HEK293T (cell line): ENCODE measurements around the gene NOD1.

Source experiments
- CTCF ChIA-PET: fragments of 350-600 bp; formaldehyde crosslinking; extraction: SDS; loops from one replicate; lab custom pipeline; 2021; ENCODE audit warnings: antibody characterized with exemption, inconsistent platforms; lab: Yijun Ruan, JAX
- POLR2A ChIA-PET: fragments of 350-600 bp; formaldehyde crosslinking; extraction: SDS; loops from one replicate; lab custom pipeline; 2020; ENCODE audit warnings: antibody characterized with exemption, inconsistent platforms; lab: Yijun Ruan, JAX
- DNase-seq: peaks from one replicate; pipeline ENCODE4 v3.0.0; 2012; ENCODE audit warnings: mixed read lengths; ENCODE audit errors: extremely low spot score
- ARNT ChIP-seq: fragments of 450-650 bp; IDR thresholded peaks from 2 replicates; pipeline ENCODE4 v1.6.1; 2017; ENCODE audit warnings: mild to moderate bottlenecking
- BHLHE40 ChIP-seq: fragments of 450-650 bp; IDR thresholded peaks from 2 replicates; pipeline ENCODE4 v1.6.1; 2016; ENCODE audit warnings: mild to moderate bottlenecking, moderate library complexity, borderline replicate concordance
- CTBP1 ChIP-seq: fragments of 450-650 bp; IDR thresholded peaks from 2 replicates; pipeline ENCODE4 v1.6.1; 2016; ENCODE audit warnings: borderline replicate concordance
- ELF4 ChIP-seq: fragments of 450-650 bp; IDR thresholded peaks from 2 replicates; pipeline ENCODE4 v1.6.1; 2017; ENCODE audit warnings: antibody characterized with exemption
- FOXA1 ChIP-seq: fragments of 450-650 bp; IDR thresholded peaks from 2 replicates; pipeline ENCODE4 v1.6.1; 2016; ENCODE audit warnings: mild to moderate bottlenecking
- FOXK2 ChIP-seq: fragments of 450-650 bp; IDR thresholded peaks from 2 replicates; pipeline ENCODE4 v1.6.1; 2016; ENCODE audit warnings: mild to moderate bottlenecking
- FOXM1 ChIP-seq: fragments of 450-650 bp; IDR thresholded peaks from 2 replicates; pipeline ENCODE4 v1.6.1; 2017; ENCODE audit warnings: mild to moderate bottlenecking, borderline replicate concordance
- HDGF ChIP-seq: fragments of 450-650 bp; IDR thresholded peaks from 2 replicates; pipeline ENCODE4 v1.6.1; 2017; ENCODE audit warnings: antibody characterized with exemption, borderline replicate concordance
- L3MBTL2 ChIP-seq: fragments of 450-650 bp; conservative IDR thresholded peaks from 2 replicates; pipeline ENCODE4 v1.6.1; 2016; ENCODE audit warnings: mild to moderate bottlenecking
- LEF1 ChIP-seq: fragments of 450-650 bp; IDR thresholded peaks from 2 replicates; pipeline ENCODE4 v1.6.1; 2017; ENCODE audit warnings: mild to moderate bottlenecking, borderline replicate concordance
- NFRKB ChIP-seq: fragments of 450-650 bp; IDR thresholded peaks from 2 replicates; pipeline ENCODE4 v1.6.1; 2016; ENCODE audit warnings: mild to moderate bottlenecking, moderate library complexity
- SP1 ChIP-seq: fragments of 450-650 bp; IDR thresholded peaks from 2 replicates; pipeline ENCODE4 v1.6.1; 2017
- SUZ12 ChIP-seq: fragments of 450-650 bp; IDR thresholded peaks from 2 replicates; pipeline ENCODE4 v1.6.1; 2016; ENCODE audit warnings: mild to moderate bottlenecking
- TARDBP ChIP-seq: fragments of 450-650 bp; IDR thresholded peaks from 2 replicates; pipeline ENCODE4 v1.6.1; 2016
- ZNF384 ChIP-seq: fragments of 450-650 bp; IDR thresholded peaks from 2 replicates; pipeline ENCODE4 v1.6.1; 2016
- TF ChIP-seq, protein P1 (sequence below): fragments of 450-650 bp; IDR thresholded peaks from 2 replicates; pipeline ENCODE4 v1.6.1; 2016

NOD1 gene

GRCh38 chr7:30522159-30522558 is 43.6 kb upstream of the NOD1 start:
- ChIA-PET CTCF (interaction anchor here (0.6 kb wide), 1 partner anchor 880 kb away, joined by 3 read pairs; no protein-coding TSS in a partner anchor), POLR2A (no interaction called here)
- TF ChIP-seq SP1, result no peak
- no peak for TF ChIP-seq TARDBP
- no peak for TF ChIP-seq L3MBTL2
- TF ChIP-seq, protein P1, sequence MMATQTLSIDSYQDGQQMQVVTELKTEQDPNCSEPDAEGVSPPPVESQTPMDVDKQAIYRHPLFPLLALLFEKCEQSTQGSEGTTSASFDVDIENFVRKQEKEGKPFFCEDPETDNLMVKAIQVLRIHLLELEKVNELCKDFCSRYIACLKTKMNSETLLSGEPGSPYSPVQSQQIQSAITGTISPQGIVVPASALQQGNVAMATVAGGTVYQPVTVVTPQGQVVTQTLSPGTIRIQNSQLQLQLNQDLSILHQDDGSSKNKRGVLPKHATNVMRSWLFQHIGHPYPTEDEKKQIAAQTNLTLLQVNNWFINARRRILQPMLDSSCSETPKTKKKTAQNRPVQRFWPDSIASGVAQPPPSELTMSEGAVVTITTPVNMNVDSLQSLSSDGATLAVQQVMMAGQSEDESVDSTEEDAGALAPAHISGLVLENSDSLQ, result no peak
- no peak for TF ChIP-seq HDGF
- no peak for TF ChIP-seq FOXK2
- TF ChIP-seq ELF4, result no peak
- no peak for TF ChIP-seq NFRKB
- DNase-seq, result no peak

GRCh38 chr7:30521532-30521931 is 42.9 kb upstream of the NOD1 start:
- CTCF ChIA-PET, result no interaction called here
- no peak for DNase-seq
- TF ChIP-seq HDGF, result no peak
- TF ChIP-seq, protein P1, result no peak
- TF ChIP-seq NFRKB, result no peak
- no peak for TF ChIP-seq TARDBP
- no peak for TF ChIP-seq SP1
- no peak for TF ChIP-seq SUZ12
- no peak for TF ChIP-seq ZNF384
- no peak for TF ChIP-seq FOXA1
- TF ChIP-seq BHLHE40, result no peak
- TF ChIP-seq ARNT, result no peak
- no peak for TF ChIP-seq FOXM1
- no peak for TF ChIP-seq FOXK2
- no peak for TF ChIP-seq L3MBTL2
- no peak for TF ChIP-seq LEF1
- no peak for TF ChIP-seq CTBP1
- TF ChIP-seq ELF4, result no peak

GRCh38 chr7:30519122-30519521 is 40.5 kb upstream of the NOD1 start:
- no peak for DNase-seq
- ChIA-PET POLR2A (no interaction called here), CTCF (no interaction called here)
- TF ChIP-seq, protein P1, result no peak
- TF ChIP-seq FOXM1 (no peak), L3MBTL2 (no peak), ZNF384 (no peak), BHLHE40 (no peak), LEF1 (no peak), TARDBP (no peak), HDGF (no peak), NFRKB (no peak)

More at GRCh38 chr7:30521532-30521931, 42.9 kb upstream of the NOD1 start:
- POLR2A ChIA-PET, result no interaction called here

DNA sequence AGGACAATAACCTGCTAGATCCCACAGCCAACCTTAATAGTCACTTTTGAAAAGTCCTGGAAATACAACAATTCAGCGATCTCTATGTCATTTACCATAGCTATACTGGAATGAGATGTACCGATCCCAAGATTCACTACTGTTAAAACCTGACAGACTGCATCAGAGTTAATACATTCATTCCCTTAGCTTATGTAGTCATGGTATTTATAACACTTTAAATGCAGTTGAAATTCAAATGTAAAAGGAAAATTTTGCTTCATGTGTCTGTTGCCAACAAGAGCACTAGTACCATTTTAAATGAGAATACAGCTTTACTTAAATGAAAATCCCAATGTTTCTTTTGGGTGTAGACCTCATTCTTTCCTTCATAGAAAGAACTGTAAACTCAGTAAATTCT is 37.2 kb upstream of the NOD1 start:
- ChIA-PET CTCF (no interaction called here), POLR2A (no interaction called here)
- TF ChIP-seq, protein P1, result no peak
- TF ChIP-seq ARNT (no peak), LEF1 (no peak), FOXA1 (no peak)
- no peak for DNase-seq

GRCh38 chr7:30514776-30515175 is 36.2 kb upstream of the NOD1 start:
- CTCF ChIA-PET, result no interaction called here
- DNase-seq, result no peak
- TF ChIP-seq TARDBP (no peak), HDGF (no peak)
- POLR2A ChIA-PET, result no interaction called here

DNA sequence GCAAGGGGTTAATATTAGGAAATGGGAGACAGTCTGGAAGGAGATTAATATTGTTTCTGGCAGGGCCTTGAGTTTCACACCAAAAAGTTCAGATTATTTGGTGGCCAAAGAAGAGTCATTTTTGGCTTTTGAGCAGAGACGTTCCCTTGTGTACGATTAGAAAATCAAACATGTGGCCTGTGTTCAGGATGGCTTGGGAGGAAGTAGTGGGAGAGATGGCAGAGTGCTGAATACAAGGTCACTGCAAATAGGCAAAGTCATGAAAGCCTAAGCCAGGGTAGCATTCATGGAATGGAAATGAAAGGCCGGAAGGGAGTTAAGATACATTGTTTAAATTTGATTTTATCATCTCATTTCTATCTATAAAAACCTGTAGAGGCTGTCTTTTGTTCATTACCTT is 35.6 kb upstream of the NOD1 start:
- POLR2A ChIA-PET, result no interaction called here
- DNase-seq, result no peak
- TF ChIP-seq HDGF, result no peak
- TF ChIP-seq FOXM1, result no peak
- no peak for TF ChIP-seq ELF4
- TF ChIP-seq FOXA1, result no peak
- no peak for TF ChIP-seq SUZ12
- TF ChIP-seq TARDBP, result no peak
- TF ChIP-seq ARNT, result no peak
- CTCF ChIA-PET, result no interaction called here

GRCh38 chr7:30513762-30514161 is 35.2 kb upstream of the NOD1 start:
- ChIA-PET CTCF (no interaction called here), POLR2A (no interaction called here)
- no peak for DNase-seq
- TF ChIP-seq SUZ12 (no peak), HDGF (no peak), ELF4 (no peak), LEF1 (no peak), TARDBP (no peak), ARNT (no peak), FOXA1 (no peak), CTBP1 (no peak), L3MBTL2 (no peak), NFRKB (no peak), SP1 (no peak), BHLHE40 (no peak), FOXM1 (no peak), ZNF384 (no peak), FOXK2 (no peak)
- TF ChIP-seq, protein P1, result no peak
